ENCODE measurements around the gene ZNF32. TPM values are rescaled to one million over a fixed set of nuclear protein-coding genes. Genes with fewer than 3 reads are reported as not detected.

ZNF32 gene
- 24.5 TPM for polyA plus RNA-seq (2012; ENCODE audit: missing spikeins)

GRCh38 chr10:43648398-43649184 lies at the start of gene ZNF32:
ZNF32 (minus strand) TSS chr10:43648881; CDS start chr10:43646133, 2,748 bp downstream.
- DNase-seq (ENCODE audit: insufficient read length) (peak; percentile 87), FAIRE-seq (peak; percentile 84)
- TF ChIP-seq TAF1 (IDR thresholded peaks at IDR 0.05; ENCODE audit: borderline replicate concordance, low read depth, low read length) (no peak), POLR2A (IDR thresholded peaks at IDR 0.05; ENCODE audit: low read depth, low read length) (0 out of 2 replicates have a peak, but pooled peaks have one; percentile 28), POLR2AphosphoS5 (IDR thresholded peaks at IDR 0.05; ENCODE audit: low read depth, low read length) (no peak)

- FAIRE-seq = no peak
- DNase-seq (ENCODE audit: insufficient read length) = no peak
- TF ChIP-seq TAF1 (IDR thresholded peaks at IDR 0.05; ENCODE audit: borderline replicate concordance, low read depth, low read length) (no peak), POLR2A (IDR thresholded peaks at IDR 0.05; ENCODE audit: low read depth, low read length) (no peak), POLR2AphosphoS5 (IDR thresholded peaks at IDR 0.05; ENCODE audit: low read depth, low read length) (no peak)
Observed at GRCh38 chr10:43698156-43698555, 49.5 kb upstream of the ZNF32 start.

- TF ChIP-seq POLR2AphosphoS5 (IDR thresholded peaks at IDR 0.05; ENCODE audit: low read depth, low read length) (no peak), TAF1 (IDR thresholded peaks at IDR 0.05; ENCODE audit: borderline replicate concordance, low read depth, low read length) (no peak), POLR2A (IDR thresholded peaks at IDR 0.05; ENCODE audit: low read depth, low read length) (no peak)
- no peak for DNase-seq (ENCODE audit: insufficient read length)
- FAIRE-seq = no peak
Observed at GRCh38 chr10:43696909-43697483, 48.3 kb upstream of the ZNF32 start.

- no peak for DNase-seq (ENCODE audit: insufficient read length)
- no peak for TF ChIP-seq POLR2A (IDR thresholded peaks at IDR 0.05; ENCODE audit: low read depth, low read length)
- TF ChIP-seq POLR2AphosphoS5 (IDR thresholded peaks at IDR 0.05; ENCODE audit: low read depth, low read length) = no peak
- no peak for TF ChIP-seq TAF1 (IDR thresholded peaks at IDR 0.05; ENCODE audit: borderline replicate concordance, low read depth, low read length)
- no peak for FAIRE-seq
Observed at GRCh38 chr10:43695730-43696129, 47.0 kb upstream of the ZNF32 start.

- TF ChIP-seq POLR2A (IDR thresholded peaks at IDR 0.05; ENCODE audit: low read depth, low read length) (no peak), POLR2AphosphoS5 (IDR thresholded peaks at IDR 0.05; ENCODE audit: low read depth, low read length) (no peak), TAF1 (IDR thresholded peaks at IDR 0.05; ENCODE audit: borderline replicate concordance, low read depth, low read length) (no peak)
- FAIRE-seq (no peak), DNase-seq (ENCODE audit: insufficient read length) (no peak)
Observed at GRCh38 chr10:43695321-43695720, 46.6 kb upstream of the ZNF32 start.

GRCh38 chr10:43694526-43694925 lies 45.8 kb upstream of the ZNF32 start:
- no peak for DNase-seq (ENCODE audit: insufficient read length)
- FAIRE-seq = no peak
- no peak for TF ChIP-seq POLR2AphosphoS5 (IDR thresholded peaks at IDR 0.05; ENCODE audit: low read depth, low read length)
- TF ChIP-seq TAF1 (IDR thresholded peaks at IDR 0.05; ENCODE audit: borderline replicate concordance, low read depth, low read length) = no peak
- TF ChIP-seq POLR2A (IDR thresholded peaks at IDR 0.05; ENCODE audit: low read depth, low read length) = no peak

- FAIRE-seq (no peak), DNase-seq (ENCODE audit: insufficient read length) (no peak)
- TF ChIP-seq POLR2A (IDR thresholded peaks at IDR 0.05; ENCODE audit: low read depth, low read length) (no peak), POLR2AphosphoS5 (IDR thresholded peaks at IDR 0.05; ENCODE audit: low read depth, low read length) (no peak), TAF1 (IDR thresholded peaks at IDR 0.05; ENCODE audit: borderline replicate concordance, low read depth, low read length) (no peak)
Observed at GRCh38 chr10:43693602-43694001, 44.9 kb upstream of the ZNF32 start.

- FAIRE-seq = no peak
- TF ChIP-seq POLR2A (IDR thresholded peaks at IDR 0.05; ENCODE audit: low read depth, low read length) (no peak), TAF1 (IDR thresholded peaks at IDR 0.05; ENCODE audit: borderline replicate concordance, low read depth, low read length) (no peak), POLR2AphosphoS5 (IDR thresholded peaks at IDR 0.05; ENCODE audit: low read depth, low read length) (no peak)
- no peak for DNase-seq (ENCODE audit: insufficient read length)
Observed at GRCh38 chr10:43692051-43692825, 43.6 kb upstream of the ZNF32 start.

- FAIRE-seq = no peak
- no peak for DNase-seq (ENCODE audit: insufficient read length)
- TF ChIP-seq TAF1 (IDR thresholded peaks at IDR 0.05; ENCODE audit: borderline replicate concordance, low read depth, low read length) (no peak), POLR2AphosphoS5 (IDR thresholded peaks at IDR 0.05; ENCODE audit: low read depth, low read length) (no peak), POLR2A (IDR thresholded peaks at IDR 0.05; ENCODE audit: low read depth, low read length) (no peak)
Observed at GRCh38 chr10:43691485-43691884, 42.8 kb upstream of the ZNF32 start.

- FAIRE-seq (peak; percentile 48), DNase-seq (ENCODE audit: insufficient read length) (peak; percentile 93)
- no peak for TF ChIP-seq POLR2A (IDR thresholded peaks at IDR 0.05; ENCODE audit: low read depth, low read length)
- TF ChIP-seq TAF1 (IDR thresholded peaks at IDR 0.05; ENCODE audit: borderline replicate concordance, low read depth, low read length) = no peak
- no peak for TF ChIP-seq POLR2AphosphoS5 (IDR thresholded peaks at IDR 0.05; ENCODE audit: low read depth, low read length)
Observed at GRCh38 chr10:43689955-43690771, 41.5 kb upstream of the ZNF32 start.

- FAIRE-seq (no peak), DNase-seq (ENCODE audit: insufficient read length) (peak; percentile 44)
- TF ChIP-seq POLR2AphosphoS5 (IDR thresholded peaks at IDR 0.05; ENCODE audit: low read depth, low read length) (no peak), POLR2A (IDR thresholded peaks at IDR 0.05; ENCODE audit: low read depth, low read length) (no peak), TAF1 (IDR thresholded peaks at IDR 0.05; ENCODE audit: borderline replicate concordance, low read depth, low read length) (no peak)
Observed at GRCh38 chr10:43689618-43689954, 40.9 kb upstream of the ZNF32 start.

Measured in GM12892 (cell line).